Kidney (tissue), 14 donors: ENCODE data around the gene ST3GAL6. TPM values are rescaled to one million over a fixed set of nuclear protein-coding genes. Genes with fewer than 3 reads are reported as not detected.

Experiments
- DNase-seq, 5 donors: peaks; one replicate each; pipeline ENCODE4 v3.0.0-alpha.2; 2013 to 2020
- FAIRE-seq: peaks from 2 replicates; lab custom pipeline; 2012; peaks lifted over from hg19 to GRCh38; lab: Jason Lieb, UNC
- H3K27ac ChIP-seq, 2 donors: one replicate each; pipeline ENCODE4 v1.7.0; 2013; ENCODE audit warnings: low read depth in 2 of 2, low read length in 2 of 2, inconsistent platforms in 1 of 2
- H3K27me3 ChIP-seq: one replicate; pipeline ENCODE4 v1.7.1; 2013; ENCODE audit warnings: low read length, inconsistent platforms; ENCODE audit not compliant: control insufficient read depth, insufficient read depth
- H3K36me3 ChIP-seq, 3 donors: one replicate each; pipeline versions ENCODE4 v1.7.0 to v1.7.1; 2013; ENCODE audit warnings: low read length in 3 of 3, control low read depth in 1 of 3, inconsistent platforms in 1 of 3; ENCODE audit not compliant: insufficient read depth in 3 of 3, control insufficient read depth in 2 of 3
- H3K4me1 ChIP-seq, 3 donors: one replicate each; pipeline versions ENCODE4 v1.7.0 to v1.7.1; 2013; ENCODE audit warnings: low read length in 3 of 3, inconsistent platforms in 1 of 3, low read depth in 1 of 3; ENCODE audit not compliant: control insufficient read depth in 2 of 3, insufficient read depth in 2 of 3
- H3K4me3 ChIP-seq, 3 donors: one replicate each; pipeline versions ENCODE4 v1.7.0 to v1.8.1; 2013; ENCODE audit warnings: low read length in 3 of 3, control low read depth in 1 of 3, inconsistent platforms in 1 of 3
- H3K9ac ChIP-seq, 3 donors: one replicate each; pipeline versions ENCODE4 v1.7.0 to v1.7.1; 2013; ENCODE audit warnings: low read length in 3 of 3, control low read depth in 1 of 3, inconsistent platforms in 1 of 3
- H3K9me3 ChIP-seq, 3 donors: one replicate each; pipeline versions ENCODE4 v1.7.0 to v1.7.1; 2013; ENCODE audit warnings: low read length in 3 of 3, control low read depth in 1 of 3, inconsistent platforms in 1 of 3; ENCODE audit not compliant: control insufficient read depth in 2 of 3, insufficient read depth in 1 of 3
- intact Hi-C: fragments of 100-400 bp; cut with DNase I; formaldehyde crosslinking; loops from one replicate; pipeline ENCODE4 v1.11.1; 2022
- polyA plus RNA-seq: library from polyadenylated mRNA; stranded (reverse); fragments of 350-450 nt; fragmentation: Illumina TruSeq; extraction: RNeasy Lipid Tissue Mini Kit (QIAGEN cat#74804); gene quantifications from one replicate; pipeline ENCODE4 v1.2.3, GENCODE V29; 2014; ENCODE audit warnings: low read depth, low replicate concordance; ENCODE audit not compliant: insufficient read depth
- total RNA-seq: library from RNA; stranded (reverse); fragmentation: NEBNext Ultra II Directional; extraction: Animal tissue kit (Norgen Biotek cat#: 25700); gene quantifications from one replicate; pipeline ENCODE4 v1.2.1, GENCODE V29; 2021
- TF ChIP-seq, protein P1 (sequence below): IDR thresholded peaks from 3 replicates; pipeline ENCODE4 v1.5.1; 2012; ENCODE audit warnings: mild to moderate bottlenecking, moderate library complexity, borderline replicate concordance; ENCODE audit not compliant: insufficient read depth; ENCODE audit errors: extremely low read depth
- donor health status: control.
- donor health status: control.
- donor health status: control.
- donor health status: control.
- donor health status: control.
- donor health status: DM: yes; HTN: yes; CAD: no.
- donor health status: Normal renal cell carcinoma (clear cell type).

ST3GAL6 gene
- total and polyA plus RNA-seq, 2 donors from 2014 or later: 10.7 to 20.8 TPM

GRCh38 chr3:98784042-98784441 is 20.9 kb downstream of the ST3GAL6 start:
- FAIRE-seq (no peak), DNase-seq (no peak)
- intact Hi-C loops: no loop called here
- peak overlapping the region in 1 of 2 donors; percentile 9 for H3K27ac ChIP-seq
- TF ChIP-seq, protein P1, sequence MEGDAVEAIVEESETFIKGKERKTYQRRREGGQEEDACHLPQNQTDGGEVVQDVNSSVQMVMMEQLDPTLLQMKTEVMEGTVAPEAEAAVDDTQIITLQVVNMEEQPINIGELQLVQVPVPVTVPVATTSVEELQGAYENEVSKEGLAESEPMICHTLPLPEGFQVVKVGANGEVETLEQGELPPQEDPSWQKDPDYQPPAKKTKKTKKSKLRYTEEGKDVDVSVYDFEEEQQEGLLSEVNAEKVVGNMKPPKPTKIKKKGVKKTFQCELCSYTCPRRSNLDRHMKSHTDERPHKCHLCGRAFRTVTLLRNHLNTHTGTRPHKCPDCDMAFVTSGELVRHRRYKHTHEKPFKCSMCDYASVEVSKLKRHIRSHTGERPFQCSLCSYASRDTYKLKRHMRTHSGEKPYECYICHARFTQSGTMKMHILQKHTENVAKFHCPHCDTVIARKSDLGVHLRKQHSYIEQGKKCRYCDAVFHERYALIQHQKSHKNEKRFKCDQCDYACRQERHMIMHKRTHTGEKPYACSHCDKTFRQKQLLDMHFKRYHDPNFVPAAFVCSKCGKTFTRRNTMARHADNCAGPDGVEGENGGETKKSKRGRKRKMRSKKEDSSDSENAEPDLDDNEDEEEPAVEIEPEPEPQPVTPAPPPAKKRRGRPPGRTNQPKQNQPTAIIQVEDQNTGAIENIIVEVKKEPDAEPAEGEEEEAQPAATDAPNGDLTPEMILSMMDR: no peak
- peaks cover 3 to 11% (median 5%) of the 10 kb centered on the region in 3 donors for H3K4me1 ChIP-seq
- H3K9ac ChIP-seq: no peak overlapping the region
- H3K27me3 ChIP-seq: no peaks in the 10 kb centered on the region
- H3K4me3 ChIP-seq: no peak overlapping the region
- H3K9me3 ChIP-seq: no peaks in the 10 kb centered on the region
- peaks cover 0 to 2% (median 0%) of the 10 kb centered on the region in 3 donors for H3K36me3 ChIP-seq

GRCh38 chr3:98784666-98785600 is 21.8 kb downstream of the ST3GAL6 start:
- no peak for FAIRE-seq
- H3K36me3 ChIP-seq: peaks cover 0 to 2% (median 0%) of the 10 kb centered on the region in 3 donors
- H3K4me1 ChIP-seq: peaks cover under 1 to 6% (median 2%) of the 10 kb centered on the region in 3 donors
- H3K9me3 ChIP-seq: no peaks in the 10 kb centered on the region
- intact Hi-C loops: no loop called here
- no peak overlapping the region for H3K4me3 ChIP-seq
- H3K27me3 ChIP-seq: no peaks in the 10 kb centered on the region
- DNase-seq: no peak
- no peak overlapping the region for H3K9ac ChIP-seq
- TF ChIP-seq, protein P1: no peak
- no peak overlapping the region for H3K27ac ChIP-seq

GRCh38 chr3:98786364-98787006 is 23.3 kb downstream of the ST3GAL6 start:
- Histone ChIP-seq H3K27me3 (no peaks in the 10 kb centered on the region), H3K36me3 (peaks cover 0 to 2% (median 0%) of the 10 kb centered on the region in 3 donors), H3K27ac (no peak overlapping the region), H3K9ac (no peak overlapping the region), H3K9me3 (no peaks in the 10 kb centered on the region), H3K4me3 (no peak overlapping the region), H3K4me1 (peaks cover 0 to 6% (median 2%) of the 10 kb centered on the region in 3 donors)
- TF ChIP-seq, protein P1: no peak
- DNase-seq: no peak
- FAIRE-seq: no peak
- intact Hi-C loops: no loop called here
